ENCODE measurements around the gene FBLN2. TPM values are rescaled to one million over a fixed set of nuclear protein-coding genes. Genes with fewer than 3 reads are reported as not detected.

FBLN2 gene
- total RNA-seq, 2 experiments from 2014 or later: 0.15 to 0.55 TPM

GRCh38 chr3:13666781-13667709, 118.1 kb downstream of the FBLN2 start:
- ChIA-PET CTCF (no interaction called here), POLR2A (no interaction called here)

- ChIA-PET CTCF (interaction anchor here (0.6 kb wide), 1 partner anchor 17 kb away, joined by 3 read pairs; no protein-coding TSS in a partner anchor), POLR2A (no interaction called here)
Observed at GRCh38 chr3:13668136-13668535, 119.2 kb downstream of the FBLN2 start.

GRCh38 chr3:13669457-13669856, 120.5 kb downstream of the FBLN2 start:
- POLR2A ChIA-PET: no interaction called here
- CTCF ChIA-PET: interaction anchor here (0.6 kb wide), 1 partner anchor 442 kb away, joined by 3 read pairs; no protein-coding TSS in a partner anchor

GRCh38 chr3:13670292-13670691, 121.4 kb downstream of the FBLN2 start:
- ChIA-PET POLR2A (no interaction called here), CTCF (interaction anchor here (1.2 to 1.4 kb wide), 2 partner anchors 13 to 15 kb away, joined by 4 read pairs; no protein-coding TSS in a partner anchor)

- CTCF ChIA-PET: interaction anchor here (1.2 to 1.4 kb wide), 2 partner anchors 14 to 16 kb away, joined by 4 read pairs; no protein-coding TSS in a partner anchor
- POLR2A ChIA-PET: no interaction called here
Observed at GRCh38 chr3:13671482-13672233, 122.7 kb downstream of the FBLN2 start.

GRCh38 chr3:13673207-13673606, 124.3 kb downstream of the FBLN2 start:
- ChIA-PET POLR2A (no interaction called here), CTCF (interaction anchor here (1.2 kb wide), 1 partner anchor 17 kb away, joined by 3 read pairs; no protein-coding TSS in a partner anchor)

GRCh38 chr3:13674538-13675185, 125.7 kb downstream of the FBLN2 start:
- ChIA-PET CTCF (no interaction called here), POLR2A (no interaction called here)

- ChIA-PET POLR2A (no interaction called here), CTCF (no interaction called here)
Observed at GRCh38 chr3:13676356-13677017, 127.6 kb downstream of the FBLN2 start.

- ChIA-PET CTCF (no interaction called here), POLR2A (no interaction called here)
Observed at GRCh38 chr3:13677272-13677671, 128.3 kb downstream of the FBLN2 start.

GRCh38 chr3:13681931-13682330, 133.0 kb downstream of the FBLN2 start:
- CTCF ChIA-PET: no interaction called here
- POLR2A ChIA-PET: no interaction called here

GRCh38 chr3:13682331-13683013, 133.5 kb downstream of the FBLN2 start:
- POLR2A ChIA-PET: no interaction called here

GRCh38 chr3:13683288-13683687, 134.4 kb downstream of the FBLN2 start:
- POLR2A ChIA-PET: no interaction called here
- CTCF ChIA-PET: no interaction called here

More at GRCh38 chr3:13682331-13683013, 133.5 kb downstream of the FBLN2 start:
- CTCF ChIA-PET: no interaction called here

GRCh38 chr3:13683772-13684171, 134.8 kb downstream of the FBLN2 start:
- ChIA-PET CTCF (no interaction called here), POLR2A (no interaction called here)

- CTCF ChIA-PET: no interaction called here
- POLR2A ChIA-PET: no interaction called here
Observed at GRCh38 chr3:13684350-13684749, 135.4 kb downstream of the FBLN2 start.

- ChIA-PET POLR2A (no interaction called here), CTCF (no interaction called here)
Observed at GRCh38 chr3:13684854-13685253, 135.9 kb downstream of the FBLN2 start.

- ChIA-PET CTCF (interaction anchor here (0.6 kb wide), 1 partner anchor 1317 kb away, joined by 3 read pairs; no protein-coding TSS in a partner anchor), POLR2A (no interaction called here)
Observed at GRCh38 chr3:13685721-13686120, 136.8 kb downstream of the FBLN2 start.

- CTCF ChIA-PET: interaction anchor here (0.6 kb wide), 2 partner anchors 509 to 1316 kb away, joined by 3 to 4 read pairs; no protein-coding TSS in a partner anchor
- POLR2A ChIA-PET: no interaction called here
Observed at GRCh38 chr3:13686367-13687160, 137.6 kb downstream of the FBLN2 start.

- POLR2A ChIA-PET: no interaction called here
- CTCF ChIA-PET: interaction anchor here (0.9 kb wide), 1 partner anchor 30 kb away, joined by 3 read pairs; no protein-coding TSS in a partner anchor
Observed at GRCh38 chr3:13687517-13687943, 138.6 kb downstream of the FBLN2 start.
